ENCODE results near the gene PAQR4.

GRCh38 chr16:3019594-3020246 is 50.6 kb downstream of the PAQR4 start:
- TF ChIP-seq, protein P1, sequence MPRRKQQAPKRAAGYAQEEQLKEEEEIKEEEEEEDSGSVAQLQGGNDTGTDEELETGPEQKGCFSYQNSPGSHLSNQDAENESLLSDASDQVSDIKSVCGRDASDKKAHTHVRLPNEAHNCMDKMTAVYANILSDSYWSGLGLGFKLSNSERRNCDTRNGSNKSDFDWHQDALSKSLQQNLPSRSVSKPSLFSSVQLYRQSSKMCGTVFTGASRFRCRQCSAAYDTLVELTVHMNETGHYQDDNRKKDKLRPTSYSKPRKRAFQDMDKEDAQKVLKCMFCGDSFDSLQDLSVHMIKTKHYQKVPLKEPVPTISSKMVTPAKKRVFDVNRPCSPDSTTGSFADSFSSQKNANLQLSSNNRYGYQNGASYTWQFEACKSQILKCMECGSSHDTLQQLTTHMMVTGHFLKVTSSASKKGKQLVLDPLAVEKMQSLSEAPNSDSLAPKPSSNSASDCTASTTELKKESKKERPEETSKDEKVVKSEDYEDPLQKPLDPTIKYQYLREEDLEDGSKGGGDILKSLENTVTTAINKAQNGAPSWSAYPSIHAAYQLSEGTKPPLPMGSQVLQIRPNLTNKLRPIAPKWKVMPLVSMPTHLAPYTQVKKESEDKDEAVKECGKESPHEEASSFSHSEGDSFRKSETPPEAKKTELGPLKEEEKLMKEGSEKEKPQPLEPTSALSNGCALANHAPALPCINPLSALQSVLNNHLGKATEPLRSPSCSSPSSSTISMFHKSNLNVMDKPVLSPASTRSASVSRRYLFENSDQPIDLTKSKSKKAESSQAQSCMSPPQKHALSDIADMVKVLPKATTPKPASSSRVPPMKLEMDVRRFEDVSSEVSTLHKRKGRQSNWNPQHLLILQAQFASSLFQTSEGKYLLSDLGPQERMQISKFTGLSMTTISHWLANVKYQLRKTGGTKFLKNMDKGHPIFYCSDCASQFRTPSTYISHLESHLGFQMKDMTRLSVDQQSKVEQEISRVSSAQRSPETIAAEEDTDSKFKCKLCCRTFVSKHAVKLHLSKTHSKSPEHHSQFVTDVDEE (CRISPR knock-in tag; IDR thresholded peaks at IDR 0.05) = no peak
- TF ChIP-seq ZFP30 (CRISPR knock-in tag; IDR thresholded peaks at IDR 0.05) = no peak
- no peak for TF ChIP-seq TOX (CRISPR knock-in tag; IDR thresholded peaks at IDR 0.05; ENCODE audit: borderline replicate concordance)
- TF ChIP-seq BACH2 (CRISPR knock-in tag; IDR thresholded peaks at IDR 0.05; ENCODE audit: borderline replicate concordance) = no peak
- TF ChIP-seq, protein P2, sequence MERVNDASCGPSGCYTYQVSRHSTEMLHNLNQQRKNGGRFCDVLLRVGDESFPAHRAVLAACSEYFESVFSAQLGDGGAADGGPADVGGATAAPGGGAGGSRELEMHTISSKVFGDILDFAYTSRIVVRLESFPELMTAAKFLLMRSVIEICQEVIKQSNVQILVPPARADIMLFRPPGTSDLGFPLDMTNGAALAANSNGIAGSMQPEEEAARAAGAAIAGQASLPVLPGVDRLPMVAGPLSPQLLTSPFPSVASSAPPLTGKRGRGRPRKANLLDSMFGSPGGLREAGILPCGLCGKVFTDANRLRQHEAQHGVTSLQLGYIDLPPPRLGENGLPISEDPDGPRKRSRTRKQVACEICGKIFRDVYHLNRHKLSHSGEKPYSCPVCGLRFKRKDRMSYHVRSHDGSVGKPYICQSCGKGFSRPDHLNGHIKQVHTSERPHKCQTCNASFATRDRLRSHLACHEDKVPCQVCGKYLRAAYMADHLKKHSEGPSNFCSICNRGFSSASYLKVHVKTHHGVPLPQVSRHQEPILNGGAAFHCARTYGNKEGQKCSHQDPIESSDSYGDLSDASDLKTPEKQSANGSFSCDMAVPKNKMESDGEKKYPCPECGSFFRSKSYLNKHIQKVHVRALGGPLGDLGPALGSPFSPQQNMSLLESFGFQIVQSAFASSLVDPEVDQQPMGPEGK (CRISPR knock-in tag; IDR thresholded peaks at IDR 0.05; ENCODE audit: borderline replicate concordance) = no peak
